Myocyte (in vitro differentiated cells): Measurements from ENCODE around the gene TEKTIP1. TPM values are rescaled to one million over a fixed set of nuclear protein-coding genes. Genes with fewer than 3 reads are reported as not detected.
A peak's percentile ranks its signal among the peaks of the same experiment; 100 is the strongest.
"Not testable (repeated sequence)": the region's sequence is repeated elsewhere in the genome, so short reads cannot be mapped to it uniquely, and the experiment has no call there.

ENCODE experiments used
- DNase-seq: peaks from one replicate; pipeline ENCODE4 v3.0.0-alpha.2; 2012; ENCODE audit warnings: low read depth
- total RNA-seq: library from RNA; depleted of rRNA; stranded (reverse); fragments of >200 nt; gene quantifications from 2 replicates; pipeline ENCODE4 v1.2.3, GENCODE V29; 2014

The TEKTIP1 gene
- total RNA-seq, 1 donor from 2014 or later = not detected

DNA sequence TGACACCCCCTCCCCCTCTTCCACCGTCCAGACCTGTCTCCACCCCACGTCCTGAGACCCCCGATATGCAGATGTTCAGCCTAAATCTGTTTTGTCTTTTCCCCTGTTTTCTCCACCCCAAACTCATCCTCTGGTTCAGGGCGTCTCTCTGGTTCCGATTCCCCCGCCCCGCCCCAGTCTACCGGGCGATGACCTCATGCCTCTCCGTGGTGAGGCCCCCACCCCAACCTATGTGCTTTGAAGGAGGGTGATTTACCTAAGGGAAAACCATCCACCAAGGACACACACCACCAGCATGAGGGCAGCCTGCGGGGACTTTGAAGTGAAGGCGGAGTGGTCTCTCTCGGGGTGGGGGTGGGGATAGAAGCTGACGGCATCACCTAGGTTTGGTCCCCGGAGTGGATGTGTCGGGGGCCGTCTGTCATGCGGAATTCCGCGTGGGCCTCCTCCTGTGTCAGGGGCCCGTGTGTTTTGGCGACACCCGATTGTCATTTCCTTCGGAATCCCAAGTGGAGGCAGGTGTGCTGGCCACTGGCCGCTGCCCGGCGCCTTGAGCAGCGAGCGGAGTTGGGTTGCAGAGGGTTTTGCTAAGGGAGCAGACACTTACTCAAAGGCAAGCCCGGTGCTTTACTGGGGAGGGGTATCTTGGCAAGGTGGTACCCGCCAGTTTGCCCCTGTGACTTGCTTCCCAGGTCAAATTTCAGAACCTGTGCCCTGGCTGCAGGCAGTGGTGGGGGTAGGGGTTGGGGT, 31.4 kb upstream of the TEKTIP1 start:
- peak; percentile 9 for DNase-seq

DNA sequence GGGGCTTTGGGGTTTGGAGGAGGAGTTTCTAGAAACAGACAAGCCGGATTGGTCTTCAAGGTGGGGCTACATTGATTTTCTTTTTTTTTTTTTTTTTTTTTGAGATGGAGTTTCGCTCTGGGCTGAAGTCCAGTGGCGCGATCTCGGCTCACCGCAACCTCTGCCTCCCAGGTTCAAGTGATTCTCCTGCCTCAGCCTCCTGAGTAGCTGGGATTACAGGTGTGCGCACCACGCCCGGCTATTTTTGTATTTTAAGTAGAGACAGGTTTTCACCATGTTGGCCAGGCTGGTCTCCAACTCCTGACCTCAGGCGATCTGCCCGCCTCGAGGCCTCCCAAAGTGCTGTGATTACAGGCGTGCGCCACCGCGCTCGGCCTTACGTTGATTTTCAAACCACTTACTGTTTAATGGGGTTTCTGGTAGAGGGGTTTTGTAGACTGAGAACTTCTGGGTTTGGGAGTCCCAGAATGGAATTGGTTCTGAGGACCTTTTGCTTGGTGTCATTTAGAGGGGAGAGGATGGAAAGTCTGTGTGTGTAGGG, 30.8 kb upstream of the TEKTIP1 start:
- DNase-seq = not testable (repeated sequence)

DNA sequence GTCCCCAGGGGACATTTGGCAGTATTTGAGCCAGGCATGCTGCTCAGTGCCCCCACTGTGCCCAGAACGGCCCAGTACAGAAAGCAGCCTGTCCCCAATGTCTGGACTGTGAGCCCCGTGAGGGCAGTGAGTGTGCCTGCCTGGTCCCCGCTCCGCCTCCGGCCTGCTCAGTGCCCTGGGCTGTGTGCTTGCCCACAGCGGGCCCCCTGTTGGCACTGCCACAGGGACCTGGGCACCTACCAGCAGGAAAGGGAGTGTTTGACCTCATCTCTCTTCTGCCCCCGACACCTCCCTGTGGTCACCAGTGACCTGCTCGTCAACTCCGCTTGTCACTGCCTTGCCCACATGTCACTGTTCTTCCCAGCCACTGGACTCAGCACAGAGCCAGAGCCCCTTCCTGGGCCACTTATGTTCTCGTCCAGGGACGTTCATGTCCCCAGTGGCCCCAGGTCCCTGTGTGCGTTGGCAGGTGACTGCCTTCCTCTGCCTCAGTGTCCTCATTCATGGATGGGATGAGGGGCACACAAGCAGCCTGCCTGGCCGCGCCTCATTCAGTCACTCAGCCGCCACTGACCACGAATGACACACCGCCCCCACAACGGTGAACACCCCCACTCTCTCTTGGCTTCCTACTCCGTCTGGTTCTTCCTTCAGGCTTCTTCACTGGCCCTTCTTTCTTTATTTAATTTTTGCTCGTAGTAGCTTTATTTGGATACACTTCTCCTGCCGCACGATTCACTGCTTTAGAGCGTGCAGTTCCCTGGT, 30.0 kb upstream of the TEKTIP1 start:
- DNase-seq = peak; percentile 62

DNA sequence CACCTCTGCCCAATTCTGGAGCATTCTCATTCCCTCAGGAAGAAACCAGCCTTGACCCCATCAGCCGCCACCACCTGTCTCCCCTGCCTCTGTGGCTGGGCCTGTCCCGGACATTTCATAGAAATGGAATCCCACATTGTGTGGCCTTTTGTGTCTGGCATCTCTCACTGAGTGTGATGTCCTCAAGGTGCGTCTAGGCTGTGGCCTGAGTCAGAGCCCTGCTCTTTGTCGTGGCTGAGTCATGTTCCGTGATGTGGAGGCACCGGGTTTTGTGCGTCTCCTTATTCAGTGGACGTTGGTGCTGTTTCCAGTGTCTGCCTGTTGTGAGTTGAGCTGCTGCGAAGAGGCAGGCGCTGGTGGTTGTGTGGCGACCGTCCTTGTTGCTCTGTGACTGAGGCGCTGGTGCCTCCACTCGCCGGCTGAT, 29.4 kb upstream of the TEKTIP1 start:
- DNase-seq = peak; percentile 88

DNA sequence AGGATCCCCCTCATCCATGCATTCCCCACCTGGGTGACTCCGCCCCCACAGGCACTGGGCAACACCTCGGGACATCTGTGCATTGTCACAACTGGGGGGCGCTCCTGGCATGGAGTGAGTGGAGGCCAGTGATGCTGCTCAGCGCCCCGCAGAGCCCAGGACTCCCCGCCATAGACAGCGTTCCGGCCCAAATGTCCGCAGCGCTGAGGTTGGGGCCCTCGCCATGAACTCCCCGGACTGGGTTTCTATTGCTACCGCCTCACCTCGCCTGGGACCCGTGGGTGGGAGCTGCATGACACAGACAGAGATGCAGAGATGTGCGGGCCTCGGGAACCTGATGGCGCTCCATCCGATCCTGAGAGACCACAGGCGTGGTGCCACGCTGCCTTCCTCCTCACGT, 28.2 kb upstream of the TEKTIP1 start:
- DNase-seq = no peak

DNA sequence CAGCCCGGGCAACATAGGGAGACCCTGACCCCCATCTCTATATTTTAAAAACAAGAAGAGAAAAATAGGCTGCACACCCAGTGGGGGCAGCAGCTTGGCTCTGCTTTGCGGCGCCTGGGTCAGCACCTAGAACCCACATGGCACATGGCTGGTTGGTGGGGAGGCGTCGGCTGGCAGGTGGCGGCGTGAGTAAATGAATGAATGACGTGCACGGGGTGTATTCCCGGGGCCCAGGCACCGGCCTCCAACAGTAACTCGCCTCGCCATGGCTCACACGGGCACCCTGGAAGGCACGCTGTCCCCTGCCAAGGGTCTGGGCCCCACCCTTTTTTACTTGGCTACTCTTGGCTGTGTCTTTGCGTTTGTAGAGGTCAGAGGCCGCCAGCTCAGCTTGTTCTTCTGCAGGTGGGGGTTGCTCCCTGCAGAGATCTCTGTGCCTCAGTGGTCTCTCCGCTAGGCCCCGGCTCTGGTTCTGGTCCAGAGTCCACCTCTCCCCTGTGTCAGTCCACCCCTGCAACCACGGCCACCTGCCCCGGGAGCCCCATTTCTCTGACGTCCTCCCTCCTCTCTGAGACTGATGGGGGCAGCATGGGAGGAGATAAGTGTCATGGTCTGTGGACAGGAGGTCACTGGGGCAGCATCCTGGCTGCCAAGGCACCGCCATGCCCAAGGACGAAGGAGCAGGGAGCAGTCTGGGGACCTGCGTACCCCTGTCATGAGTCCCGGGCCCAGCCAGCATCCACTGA, 27.3 kb upstream of the TEKTIP1 start:
- DNase-seq = no peak

DNA sequence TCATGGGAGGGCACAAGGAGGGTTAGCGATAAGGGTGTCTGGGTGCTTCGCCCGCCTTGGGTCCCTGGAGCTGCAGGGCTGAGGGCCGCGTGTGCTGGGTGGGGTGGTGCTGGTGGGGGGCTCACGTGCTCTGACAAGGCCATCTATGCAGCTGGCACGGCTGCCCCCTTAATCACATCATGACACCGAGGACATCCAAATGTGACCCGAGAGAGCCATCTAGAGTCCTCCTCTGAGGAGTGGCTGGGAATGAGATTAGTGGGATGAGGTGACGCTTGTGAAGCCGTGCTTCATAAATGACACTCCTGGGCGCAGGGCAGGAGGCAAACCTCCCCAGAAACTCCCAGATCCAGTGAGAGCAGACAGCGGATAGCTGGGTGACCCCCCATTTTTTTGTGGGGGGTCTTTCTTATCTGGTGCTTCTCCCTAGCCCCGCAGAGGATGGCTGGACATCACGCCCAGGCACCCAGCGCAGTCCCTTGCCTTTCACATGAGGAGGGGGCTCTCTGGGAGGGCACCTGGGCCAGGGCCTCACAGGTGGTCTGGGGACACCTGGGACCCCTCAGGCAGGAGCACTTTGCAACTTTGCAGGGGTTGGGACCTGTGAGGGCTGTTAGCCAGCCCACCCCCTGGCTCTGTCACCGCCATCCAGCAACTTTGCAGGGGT, 26.3 kb upstream of the TEKTIP1 start:
- no peak for DNase-seq

DNA sequence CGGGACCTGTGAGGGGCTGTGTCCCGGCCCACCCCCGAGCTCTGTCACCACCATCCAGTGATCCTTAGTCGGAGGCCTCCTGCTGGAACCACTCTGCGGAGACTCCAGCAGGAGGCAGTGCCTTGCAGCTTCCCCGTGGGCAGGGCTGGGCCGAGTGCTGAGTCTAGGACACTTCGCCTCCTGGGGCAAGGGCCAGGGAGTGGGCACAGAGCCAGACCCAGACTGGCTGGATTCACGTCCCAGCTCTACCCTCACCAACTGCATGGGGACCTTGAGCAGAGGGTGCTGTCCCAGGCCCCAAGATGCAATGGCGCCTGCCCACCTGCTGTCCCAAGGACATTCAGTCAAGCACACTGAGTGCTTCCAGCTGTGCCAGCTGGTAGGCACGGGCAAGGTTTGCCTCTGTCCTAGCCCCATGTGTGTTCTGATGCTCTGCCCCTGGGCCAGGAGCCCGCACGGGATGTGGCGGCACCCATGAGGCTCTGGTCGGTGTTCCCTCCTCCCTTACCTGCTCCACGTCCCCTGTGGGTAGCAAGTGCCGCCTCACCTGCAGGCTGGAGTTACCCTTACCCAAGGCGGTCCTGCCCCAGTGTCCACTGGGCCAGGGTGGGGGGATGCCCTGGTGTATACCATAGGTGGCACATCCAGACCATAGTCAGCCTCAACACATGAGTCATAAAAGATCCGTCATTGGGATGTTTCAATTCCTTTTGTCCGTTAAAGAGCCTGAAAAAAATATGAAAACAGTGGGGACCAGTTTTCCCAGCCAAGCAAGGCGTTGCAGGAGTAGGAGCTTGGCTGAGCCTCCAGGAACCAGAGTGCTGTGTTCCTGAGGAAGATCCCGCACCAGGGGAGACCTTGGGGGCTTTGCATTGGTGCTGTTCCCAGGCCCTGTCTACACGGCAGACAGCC, 25.5 kb upstream of the TEKTIP1 start:
- no peak for DNase-seq

DNA sequence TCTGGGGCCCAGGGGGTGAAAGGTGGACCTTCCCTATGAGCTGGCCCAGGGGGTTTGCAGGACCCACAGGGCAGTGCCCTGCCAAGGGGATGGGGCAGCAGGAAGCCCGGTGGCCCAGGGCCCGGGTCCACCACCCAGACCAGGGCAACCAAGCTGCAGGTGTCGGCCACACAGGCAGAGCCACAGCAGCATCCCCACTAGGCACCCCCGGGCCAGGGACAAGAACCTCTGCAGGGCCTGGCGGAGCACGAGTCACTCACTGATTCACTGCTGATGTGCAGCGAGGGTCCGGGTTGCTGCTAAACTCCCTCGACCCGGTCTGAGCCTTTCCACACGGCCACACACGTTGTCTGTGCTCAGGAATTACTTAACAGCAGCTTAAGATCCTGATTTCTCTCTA, 24.0 kb upstream of the TEKTIP1 start:
- no peak for DNase-seq

DNA sequence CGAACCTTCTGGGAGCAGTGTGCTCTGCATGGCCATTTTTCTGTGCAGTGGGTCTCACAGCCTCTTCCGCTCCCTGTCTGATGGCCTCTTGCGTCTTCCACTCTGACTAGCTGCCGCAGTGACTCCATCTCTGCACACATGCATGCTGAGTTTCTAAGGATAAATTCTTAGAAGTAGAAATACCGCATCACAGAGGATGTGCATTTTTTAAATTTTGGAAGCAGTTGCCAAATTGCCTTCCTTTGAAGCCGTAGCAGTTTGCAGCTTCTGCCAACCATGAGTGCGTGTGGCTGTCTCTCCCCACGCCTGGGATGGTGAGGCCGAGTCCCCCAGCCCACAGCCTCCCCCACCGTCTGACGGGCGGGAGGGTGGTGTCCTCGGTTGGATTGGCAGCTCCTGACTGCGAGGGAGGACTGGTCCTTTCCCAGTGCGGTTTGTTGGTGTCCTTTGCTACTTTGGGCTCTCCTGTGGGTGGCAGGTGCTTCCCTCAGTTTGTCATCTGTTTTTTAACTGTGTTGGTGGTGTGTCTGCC, 23.0 kb upstream of the TEKTIP1 start:
- no peak for DNase-seq

DNA sequence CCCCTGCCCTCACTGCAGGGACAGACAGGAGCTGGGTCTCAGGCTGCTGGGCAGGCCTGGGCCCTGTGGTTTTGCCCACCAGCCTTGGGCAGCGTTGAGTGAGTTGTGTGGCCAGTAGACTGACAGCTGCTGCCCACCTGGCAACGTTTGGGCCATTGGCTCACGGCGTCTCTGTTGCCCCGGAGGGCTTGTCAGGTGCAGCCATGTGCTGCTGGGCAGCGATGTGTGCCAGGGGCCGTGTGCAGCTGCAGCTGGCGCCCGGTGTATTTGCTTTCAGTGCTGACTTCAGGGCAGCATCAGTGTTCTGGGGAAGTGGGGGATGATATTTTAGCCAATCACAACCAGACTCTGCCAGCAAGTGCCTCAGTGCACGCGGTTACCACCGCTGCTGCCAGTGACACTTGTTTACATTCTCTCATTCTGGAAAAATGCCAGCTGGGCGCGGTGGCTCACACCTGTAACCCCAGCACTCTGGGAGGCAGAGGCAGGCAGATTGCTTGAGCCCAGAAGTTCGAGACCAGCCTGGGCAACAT, 22.2 kb upstream of the TEKTIP1 start:
- DNase-seq = peak; percentile 82

DNA sequence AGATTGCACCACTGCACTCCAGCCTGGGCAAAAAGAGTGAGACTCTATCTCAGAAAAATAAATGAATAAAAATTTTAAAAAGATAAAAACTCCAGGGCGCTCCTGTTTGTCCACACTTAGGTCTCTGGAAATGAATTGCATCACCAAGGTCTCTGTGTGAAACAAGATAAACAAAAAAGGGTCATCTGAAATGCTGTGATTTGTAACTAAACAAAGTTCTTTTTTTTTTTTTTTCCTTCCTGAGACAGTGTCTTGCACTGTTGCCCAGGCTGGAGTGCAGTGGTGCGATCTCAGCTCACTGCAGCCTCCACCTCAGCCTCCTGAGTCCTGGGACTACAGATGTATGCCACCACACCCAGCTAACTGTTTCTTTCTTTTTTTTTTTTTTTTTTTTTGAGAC, 21.3 kb upstream of the TEKTIP1 start:
- no peak for DNase-seq

DNA sequence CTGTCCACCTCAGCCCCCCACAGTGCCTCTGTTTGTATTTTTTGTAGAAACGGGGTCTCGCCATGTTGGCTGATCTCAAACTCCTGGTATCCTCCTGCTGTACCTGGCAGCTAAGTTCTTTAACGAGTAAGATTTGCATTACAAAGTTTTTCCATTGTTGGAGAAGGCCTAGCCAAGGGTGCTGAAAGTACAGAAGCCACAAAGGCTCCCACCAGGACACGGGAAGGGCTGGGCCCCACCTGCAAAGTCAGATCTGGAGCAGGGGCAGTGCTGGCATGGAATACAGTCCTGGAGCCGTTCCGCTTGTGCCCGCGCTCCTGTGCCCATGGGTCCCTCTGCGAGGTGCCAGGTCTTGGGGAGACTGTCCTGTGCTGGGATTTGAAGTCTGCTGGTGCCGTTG, 20.7 kb upstream of the TEKTIP1 start:
- DNase-seq = no peak

DNA sequence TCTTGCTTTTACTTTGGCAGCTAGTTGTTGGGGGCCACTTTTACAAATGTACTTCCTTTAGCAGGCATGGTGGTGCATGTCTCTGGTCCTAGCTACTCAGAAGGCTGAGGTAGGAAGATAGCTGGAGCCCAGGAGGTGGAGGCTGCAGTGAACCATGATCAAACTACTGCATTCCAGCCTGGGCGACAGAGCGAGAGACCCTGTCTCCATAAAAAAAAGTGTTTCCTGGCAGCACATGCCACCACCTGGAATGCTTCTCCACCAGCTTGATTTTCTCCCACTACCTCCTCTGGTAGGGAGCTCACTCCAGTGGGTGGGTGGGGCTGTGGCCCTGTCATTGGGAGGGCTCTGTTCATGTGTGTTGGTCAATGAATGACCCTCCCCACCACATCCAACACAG, 20.3 kb upstream of the TEKTIP1 start:
- no peak for DNase-seq

DNA sequence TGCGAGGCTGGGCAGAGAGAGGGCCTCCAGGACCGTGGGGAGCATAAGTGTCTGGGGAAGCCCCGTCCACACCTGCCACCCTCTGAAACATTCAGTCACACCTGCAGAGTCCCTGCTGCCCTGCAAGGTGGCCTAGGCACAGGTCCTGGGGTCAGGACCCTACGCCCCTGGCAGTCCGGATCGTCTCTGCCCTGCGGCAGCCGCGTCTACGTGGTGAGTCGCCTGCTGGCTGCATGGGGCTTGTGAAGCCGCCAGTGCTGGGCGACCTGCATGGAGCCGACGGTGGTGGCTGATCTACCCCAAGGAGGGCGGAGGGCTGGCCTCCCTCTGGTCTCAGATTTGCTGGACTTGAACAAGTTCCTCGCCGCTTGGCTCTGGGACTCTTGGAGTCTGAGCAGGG, 19.8 kb upstream of the TEKTIP1 start:
- no peak for DNase-seq

DNA sequence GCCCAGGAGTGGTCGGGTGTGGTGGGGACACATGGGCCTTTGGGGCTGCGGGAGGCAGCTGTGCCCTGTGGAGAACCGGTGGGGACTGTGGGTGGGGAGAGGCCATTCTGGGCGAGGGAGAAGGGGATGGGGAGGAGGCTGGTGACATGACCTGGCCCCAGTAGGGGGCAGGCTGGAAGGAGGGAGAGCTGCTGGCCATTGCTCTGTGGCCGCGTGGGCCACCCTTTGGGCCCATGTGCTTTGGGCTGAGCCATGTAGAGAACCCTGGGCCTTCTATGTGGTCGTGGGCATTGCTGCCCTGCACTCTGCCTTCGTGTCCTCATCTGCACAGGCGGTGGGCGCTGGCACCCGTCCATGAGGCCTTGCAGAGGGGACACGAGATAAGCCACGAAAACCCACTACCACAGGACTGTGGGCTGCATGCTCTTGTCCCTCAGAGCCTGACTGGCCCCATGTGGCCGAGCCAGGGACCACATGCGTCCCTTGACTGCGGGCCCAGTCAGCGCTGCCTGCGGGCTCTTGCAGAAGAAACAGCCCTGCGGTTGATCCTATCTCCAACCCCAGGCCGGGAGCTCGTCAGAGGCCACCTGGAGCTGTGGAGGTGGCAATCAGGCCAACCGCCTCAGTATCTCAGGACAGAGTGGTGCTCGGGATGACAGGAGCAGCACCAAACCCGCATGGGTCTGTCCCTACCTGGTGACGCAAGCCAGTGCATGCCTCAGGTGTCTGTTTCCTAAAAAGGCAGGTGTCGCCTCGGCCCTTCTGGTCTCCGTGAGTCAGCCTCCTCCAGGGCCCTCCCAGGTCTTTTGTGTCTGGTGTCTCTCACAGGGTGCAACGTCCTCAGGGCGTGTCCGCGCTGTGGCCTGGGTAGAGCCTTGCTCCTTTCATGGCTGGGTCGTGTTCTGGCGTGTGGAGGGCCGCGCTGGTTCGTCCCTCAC, 18.5 kb upstream of the TEKTIP1 start:
- DNase-seq = peak; percentile 52

DNA sequence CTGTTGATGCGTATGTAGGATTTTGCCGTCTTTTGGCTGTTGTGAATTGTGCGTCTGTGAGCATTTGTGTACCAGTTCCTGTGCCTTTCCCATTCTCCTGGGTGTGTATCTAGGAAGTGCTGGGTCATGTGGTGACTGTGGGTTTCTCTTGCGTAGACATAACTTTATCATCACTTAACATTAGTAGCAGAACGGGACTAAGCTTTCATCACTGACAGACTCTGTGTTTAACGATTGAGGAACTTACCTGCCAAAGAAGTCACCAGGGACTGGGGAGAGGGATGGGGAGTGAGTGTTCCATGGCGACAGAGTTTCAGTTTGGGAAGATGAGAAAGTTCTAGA, 17.9 kb upstream of the TEKTIP1 start:
- DNase-seq = no peak
